GM21576 (cell line): ENCODE results near the gene CD7.
"Not testable (repeated sequence)": the region's sequence is repeated elsewhere in the genome, so short reads cannot be mapped to it uniquely, and the experiment has no call there.

Experiments
- ATAC-seq: cut with Tn5 transposase; IDR thresholded peaks from one replicate; pipeline ENCODE4 v1.9.1; 2021; ENCODE audit warnings: mild to moderate bottlenecking, moderate library complexity; ENCODE audit not compliant: unreplicated experiment

Gene CD7

DNA sequence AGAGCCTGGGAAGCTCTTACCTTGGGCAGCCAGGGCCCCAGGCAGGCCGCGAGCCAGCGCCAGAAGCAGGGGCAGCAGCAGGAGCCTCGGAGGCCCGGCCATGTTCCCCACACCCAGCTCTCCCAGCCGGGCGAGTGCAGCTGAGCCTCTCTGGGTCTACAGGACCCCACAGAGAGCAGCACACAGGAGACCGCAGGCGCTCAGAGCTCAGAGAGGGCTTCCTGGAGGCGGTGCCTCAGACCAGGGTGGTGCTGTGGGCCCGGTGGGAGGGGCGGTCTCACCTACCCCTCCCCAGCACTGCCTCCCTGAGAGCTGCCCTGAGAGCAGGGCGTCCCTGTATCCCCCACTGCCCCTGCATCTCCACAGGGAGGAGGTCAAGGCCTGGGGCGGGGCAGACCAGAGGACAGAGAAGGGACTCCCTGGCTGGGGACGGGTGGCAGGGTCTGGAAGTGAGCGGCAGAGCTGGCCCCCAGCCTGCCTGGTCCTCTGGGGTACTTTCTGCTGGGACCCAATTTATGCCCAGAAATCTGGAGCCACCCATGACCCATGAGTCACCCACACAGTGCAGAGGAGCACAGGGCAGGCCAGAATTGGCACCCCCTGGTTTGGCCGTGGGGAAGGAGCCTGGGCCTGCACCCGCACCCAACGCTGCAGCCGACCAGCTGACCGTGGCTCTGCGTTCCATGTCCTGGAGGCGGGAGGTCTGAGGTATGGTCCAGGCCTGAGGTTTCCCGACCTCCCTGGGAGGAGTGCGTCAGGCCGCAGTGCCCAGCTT, at the start of gene CD7:
TSS of gene CD7 (minus strand) at position 215 of the 775 bp plus-strand sequence. CDS start at position 102, 113 bp downstream.
- no peak for ATAC-seq

DNA sequence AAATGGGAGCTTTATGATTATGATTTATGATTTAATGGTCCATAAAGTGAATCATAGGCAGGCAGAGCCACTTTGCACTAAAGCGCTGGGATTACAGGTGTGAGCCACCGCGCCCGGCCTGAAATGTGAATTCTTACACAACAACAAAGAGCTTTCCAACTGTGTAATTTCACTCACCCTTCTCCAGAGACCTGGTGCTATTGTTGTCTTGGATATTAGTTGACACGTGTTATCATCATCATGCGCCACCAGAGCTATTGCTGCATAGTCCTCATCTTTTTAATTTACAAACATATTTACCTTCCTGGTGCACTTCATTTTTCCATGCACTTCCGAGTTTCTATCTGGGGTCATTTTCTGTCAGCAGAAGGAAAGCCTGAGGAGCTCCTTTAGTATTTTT, 49.3 kb upstream of the CD7 start:
- no peak for ATAC-seq

DNA sequence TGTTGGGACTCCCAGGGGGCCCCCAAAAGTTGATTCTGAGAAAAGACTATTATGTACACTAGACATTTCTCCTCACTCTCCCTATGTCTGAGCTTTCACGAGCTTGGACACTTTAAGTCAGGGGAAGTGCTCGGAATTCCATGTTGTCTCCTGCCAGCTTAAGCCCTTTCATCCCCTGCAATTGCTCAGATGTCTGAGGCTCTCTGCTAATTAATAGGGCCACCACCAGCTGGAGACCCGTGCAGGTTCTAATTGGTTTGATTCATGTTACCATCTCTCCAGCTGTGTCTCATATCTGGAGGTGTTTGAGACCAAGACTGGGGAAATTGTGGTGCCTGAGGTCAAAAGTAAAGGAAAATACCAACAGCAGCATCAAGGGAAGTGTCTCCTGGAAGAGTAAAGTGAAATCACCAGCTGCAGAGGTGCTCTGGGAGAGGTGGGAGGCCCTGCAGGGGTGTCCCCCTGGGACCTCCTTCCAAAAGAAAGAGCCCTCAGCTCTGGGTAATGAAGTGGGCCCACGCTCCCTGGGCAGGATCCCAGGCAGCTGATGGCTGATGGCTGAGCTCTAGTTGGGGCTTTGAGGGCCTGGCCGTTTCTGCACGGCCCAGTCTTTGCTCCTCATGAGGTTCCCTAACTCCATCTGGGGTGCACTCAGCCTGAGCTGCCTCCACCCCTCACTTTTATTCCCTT, 48.3 kb upstream of the CD7 start:
- ATAC-seq, result no peak

DNA sequence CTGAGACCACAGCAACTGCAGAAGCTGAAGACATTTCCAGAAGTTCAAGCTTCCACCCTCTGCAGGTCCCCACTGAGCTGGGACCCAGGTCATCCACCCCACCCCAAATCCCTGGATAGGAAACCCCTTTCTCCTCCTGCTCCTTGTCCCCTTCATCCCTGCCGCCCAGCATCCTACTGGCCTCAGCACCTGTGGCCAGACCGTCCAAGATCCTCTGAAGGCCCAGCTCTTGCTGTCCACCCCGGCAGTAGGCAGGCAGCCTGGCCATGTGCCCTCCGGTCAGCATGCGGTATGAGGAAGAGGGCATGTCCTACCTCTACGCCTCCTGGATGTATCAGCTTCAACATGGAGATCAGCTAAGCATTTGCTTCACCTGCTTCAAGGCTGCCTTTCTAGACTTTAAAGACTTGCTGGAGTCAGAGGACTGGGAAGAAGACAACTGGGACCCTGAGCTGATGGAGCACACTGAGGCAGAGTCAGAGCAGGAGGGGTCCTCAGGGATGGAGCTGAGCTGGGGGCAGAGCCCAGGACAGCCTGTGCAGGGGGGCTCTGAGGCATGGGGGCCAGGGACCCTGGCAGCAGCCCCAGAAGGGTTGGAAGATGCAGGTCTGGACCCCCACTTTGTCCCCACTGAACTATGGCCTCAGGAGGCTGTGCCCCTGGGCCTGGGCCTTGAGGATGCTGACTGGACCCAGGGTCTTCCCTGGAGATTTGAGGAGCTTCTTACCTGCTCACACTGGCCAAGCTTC, 44.7 kb upstream of the CD7 start:
- no peak for ATAC-seq

DNA sequence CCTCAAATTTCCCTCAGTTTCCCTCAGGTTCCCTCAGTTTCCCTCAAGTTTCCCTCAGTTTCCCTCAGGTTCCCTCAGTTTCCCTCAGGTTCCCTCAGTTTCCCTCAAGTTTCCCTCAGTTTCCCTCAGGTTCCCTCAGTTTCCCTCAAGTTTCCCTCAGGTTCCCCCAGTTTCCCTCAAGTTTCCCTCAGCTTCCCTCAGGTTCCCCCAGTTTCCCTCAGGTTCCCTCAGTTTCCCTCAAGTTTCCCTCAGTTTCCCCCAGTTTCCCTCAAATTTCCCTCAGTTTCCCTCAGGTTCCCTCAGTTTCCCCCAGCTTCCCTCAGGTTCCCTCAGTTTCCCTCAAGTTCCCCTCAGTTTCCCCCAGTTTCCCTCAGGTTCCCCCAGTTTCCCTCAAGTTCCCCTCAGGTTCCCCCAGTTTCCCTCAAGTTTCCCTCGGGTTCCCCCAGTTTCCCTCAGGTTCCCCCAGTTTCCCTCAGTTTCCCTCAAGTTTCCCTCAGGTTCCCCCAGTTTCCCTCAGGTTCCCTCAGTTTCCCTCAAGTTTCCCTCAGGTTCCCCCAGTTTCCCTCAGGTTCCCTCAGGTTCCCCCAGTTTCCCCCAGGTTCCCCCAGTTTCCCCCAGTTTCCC, 42.2 kb upstream of the CD7 start:
- ATAC-seq, result not testable (repeated sequence)

DNA sequence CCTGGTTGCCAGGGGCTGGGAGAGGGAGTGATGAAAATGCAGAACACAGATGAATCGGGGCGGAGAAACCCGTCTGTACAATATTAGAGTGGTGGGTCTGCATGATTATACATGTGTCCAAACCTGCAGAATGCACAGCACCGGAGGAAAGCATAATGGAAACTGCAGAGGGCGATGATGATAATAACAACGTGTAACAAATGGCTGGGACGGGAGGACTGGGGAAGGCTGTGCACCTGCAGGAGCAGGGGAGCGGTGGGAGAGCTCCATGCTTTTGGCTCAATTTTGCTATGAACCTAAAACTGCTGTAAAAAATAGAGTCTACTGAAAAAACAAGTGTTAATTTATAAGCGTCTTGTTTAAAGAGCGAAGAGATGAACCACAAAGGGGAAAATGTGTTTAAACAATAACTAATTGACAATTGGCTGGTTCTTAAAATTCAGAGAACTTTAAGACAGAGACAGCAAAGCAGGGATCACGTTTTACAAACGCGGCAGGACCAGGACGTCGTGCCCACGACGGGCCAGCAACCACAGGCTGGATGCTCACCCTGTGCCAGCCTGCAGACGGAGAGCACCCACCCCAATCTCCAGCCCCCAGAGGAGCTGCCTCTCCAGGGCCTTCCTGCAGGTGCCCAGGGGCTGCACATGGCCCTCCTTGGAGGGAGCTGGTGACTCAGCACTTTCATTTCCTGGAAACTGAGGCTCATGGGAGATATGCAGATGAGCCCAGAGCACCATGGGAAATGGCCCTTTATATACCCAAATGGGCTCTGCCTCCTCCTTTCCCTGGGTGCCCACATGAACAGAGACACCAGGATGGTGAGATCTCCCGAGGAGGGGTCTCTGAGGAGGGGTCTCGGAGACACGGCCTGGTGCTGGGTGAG, 41.3 kb upstream of the CD7 start, which contains the start of gene TEX19:
TSS of gene TEX19 (plus strand) at position 783 of the 886 bp plus-strand sequence. CDS start 2,904 bp downstream, outside the sequence.
- no peak for ATAC-seq

DNA sequence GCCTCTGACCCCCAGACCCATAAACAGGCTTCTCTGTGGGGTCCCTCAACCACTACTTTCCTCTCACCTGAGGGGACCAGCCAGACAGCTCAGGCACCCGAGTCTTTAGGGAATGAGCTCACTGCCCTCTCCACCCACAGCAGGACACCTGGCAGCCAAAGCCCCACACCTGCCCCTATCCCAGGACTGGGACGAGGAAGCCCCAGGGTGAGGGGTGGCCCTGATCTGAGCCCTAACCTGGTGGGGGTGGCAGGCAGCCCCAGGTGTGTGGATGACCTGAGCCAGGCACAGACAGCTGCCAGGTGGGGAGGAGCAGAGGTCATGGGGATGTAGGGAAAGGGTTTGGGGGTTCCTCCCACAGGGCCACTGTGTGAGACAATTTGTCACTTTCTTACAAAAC, 40.0 kb upstream of the CD7 start:
- no peak for ATAC-seq

DNA sequence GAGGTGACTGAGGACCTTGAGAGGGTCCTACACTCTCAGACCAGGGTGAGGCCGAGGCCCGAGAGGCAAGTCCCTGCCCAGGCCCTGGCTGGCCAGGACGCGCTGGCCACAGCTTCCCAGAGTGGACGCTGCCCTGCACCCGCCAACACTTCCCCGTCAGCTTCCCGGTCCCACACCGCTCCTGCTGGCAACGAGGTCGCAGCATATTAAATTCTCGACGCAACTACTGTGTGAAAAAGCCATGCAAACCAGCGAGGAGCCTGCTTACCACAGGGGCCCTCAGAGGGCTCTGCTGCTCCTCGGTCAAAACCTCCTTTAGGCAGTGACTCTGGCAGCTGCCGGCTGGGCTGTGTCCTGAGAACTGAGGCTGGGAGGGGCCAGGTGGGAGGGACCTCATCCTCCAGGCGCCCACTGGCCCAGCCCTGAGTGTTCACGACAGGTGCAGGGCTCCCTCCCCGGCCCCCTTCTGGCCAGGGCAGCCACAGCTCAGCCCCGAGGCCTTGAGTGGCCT, 39.5 kb upstream of the CD7 start:
- ATAC-seq, result no peak

DNA sequence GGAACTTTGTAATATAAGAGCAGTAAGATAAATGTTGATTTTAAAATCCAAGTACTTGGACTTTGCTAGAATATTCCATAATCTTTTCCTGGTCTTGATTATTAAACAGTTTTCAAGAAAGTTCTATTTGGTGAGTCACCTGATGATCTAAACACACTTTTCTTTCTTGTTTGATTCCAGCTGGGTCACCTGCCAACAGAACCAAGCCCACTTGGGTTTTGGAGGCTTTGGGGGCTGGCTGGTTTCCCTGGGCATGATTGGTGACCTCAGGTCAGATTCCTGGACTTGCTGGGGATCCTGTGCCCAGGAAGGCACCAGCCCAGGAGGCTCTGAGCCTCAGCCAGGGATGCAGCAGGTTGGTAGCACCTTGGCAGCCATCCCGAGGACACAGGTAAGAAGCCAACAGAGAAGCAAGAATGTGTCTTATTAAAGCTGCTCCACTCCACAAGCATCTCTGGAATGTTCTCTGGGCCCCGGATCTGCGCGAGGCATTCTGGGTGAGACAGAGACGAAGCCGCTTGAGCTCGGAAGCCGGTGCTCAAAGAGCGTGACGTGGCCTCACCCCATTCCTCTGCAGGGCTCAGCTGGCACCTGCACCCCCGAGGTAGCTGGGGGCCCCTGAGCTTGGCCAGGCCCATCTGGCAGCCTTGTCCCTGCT, 38.5 kb upstream of the CD7 start:
- ATAC-seq, result no peak

DNA sequence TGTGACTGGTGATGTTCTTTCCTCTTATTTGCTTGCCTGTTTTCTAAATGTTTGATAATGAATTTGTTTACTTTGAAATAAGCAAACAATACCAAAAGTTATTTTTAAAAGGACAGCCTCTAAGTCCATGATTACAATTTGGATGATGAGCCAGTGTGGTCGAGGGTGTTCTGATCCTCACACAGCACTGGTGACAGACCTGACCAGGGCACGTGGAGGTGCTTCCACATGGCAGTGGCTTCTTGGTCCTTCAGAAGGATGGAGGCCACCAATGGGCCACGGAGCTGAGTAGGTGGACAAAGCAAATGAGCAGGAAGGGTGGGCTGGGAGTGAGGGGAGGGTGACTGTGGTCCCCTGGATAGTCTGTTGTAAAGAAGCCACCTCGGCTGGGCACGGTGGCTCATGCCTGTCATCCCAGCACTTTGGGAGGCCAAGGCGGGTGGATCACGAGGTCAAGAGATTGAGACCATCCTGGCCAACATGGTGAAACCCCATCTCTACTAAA, 37.4 kb upstream of the CD7 start:
- ATAC-seq, result no peak

DNA sequence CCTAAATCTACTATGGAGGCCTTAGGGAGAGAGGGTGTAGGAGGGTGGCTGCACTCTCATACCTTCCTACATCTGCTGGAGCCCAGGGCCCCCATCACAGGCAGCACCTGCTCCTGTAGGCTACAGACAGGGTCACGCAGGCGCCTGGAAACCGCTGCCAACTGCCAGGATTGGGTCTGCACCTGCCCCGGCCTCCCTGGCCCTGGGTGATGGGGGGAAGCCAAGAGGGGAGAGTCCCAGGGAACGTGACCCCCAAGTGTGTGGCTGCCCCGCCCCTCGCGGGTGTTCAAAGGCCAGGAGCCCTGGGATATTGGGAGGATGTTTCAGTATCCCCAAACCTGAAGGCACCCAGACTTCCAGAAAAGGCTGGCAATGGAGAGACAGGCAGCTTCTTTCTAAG, 36.1 kb upstream of the CD7 start:
- no peak for ATAC-seq

DNA sequence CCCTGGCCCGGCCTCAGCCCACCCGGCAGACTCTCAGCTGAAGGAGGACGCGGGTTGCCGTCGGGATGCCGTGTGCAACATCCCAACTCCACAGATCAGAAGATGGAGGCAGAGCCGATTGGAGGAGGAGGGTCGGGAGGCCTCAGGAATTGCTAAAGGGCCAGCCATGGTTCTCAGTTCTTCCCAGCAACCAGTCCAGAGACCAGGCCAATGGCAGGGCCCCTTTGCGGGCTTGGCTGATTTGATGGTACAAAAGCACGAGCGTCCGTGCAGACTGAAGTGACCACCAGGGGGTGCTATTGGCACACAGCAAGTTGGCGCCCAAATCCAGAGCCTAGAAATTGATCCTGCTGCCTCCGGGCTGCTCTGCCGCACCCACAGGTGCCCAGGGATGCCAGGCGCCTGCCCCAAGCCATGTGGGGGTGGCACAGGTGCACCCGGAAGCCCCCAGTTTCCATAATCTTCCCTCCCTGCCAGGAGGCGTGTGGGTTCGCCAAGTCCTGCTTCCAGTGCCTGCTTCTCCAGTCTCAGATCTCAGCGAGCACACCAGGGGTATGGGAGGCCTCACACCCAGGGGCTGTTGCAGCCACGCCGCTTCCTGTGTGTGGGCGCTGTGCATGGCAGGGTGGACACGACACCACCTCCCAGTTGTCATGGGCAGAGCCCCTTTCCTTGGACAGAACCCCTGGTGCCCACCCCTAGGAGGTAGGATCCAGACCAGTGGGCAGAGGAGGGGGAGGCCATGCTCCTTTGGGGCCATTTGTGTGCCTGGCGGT, 34.5 kb upstream of the CD7 start:
- no peak for ATAC-seq

DNA sequence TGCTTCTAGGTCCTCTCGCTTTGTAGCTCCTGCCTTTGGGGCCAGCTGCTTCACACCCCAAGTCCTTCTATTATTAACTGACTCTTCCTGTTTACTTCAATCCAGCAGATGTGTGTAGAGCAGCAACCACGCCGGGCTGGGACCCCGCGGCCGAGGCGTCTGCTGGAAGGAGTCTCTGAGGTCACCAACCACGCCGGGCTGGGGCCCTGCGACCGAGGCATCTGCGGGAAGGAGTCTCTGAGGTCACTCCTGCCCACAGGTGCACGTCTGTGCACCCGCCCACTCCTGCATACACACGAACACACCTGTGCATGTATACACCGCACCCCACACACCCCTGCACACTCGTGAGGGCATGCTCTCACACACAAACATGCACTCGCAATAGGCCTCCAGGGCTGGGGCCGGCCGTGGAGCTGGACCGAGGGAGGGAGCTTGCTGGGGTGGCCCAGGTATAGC, 33.9 kb upstream of the CD7 start:
- no peak for ATAC-seq

DNA sequence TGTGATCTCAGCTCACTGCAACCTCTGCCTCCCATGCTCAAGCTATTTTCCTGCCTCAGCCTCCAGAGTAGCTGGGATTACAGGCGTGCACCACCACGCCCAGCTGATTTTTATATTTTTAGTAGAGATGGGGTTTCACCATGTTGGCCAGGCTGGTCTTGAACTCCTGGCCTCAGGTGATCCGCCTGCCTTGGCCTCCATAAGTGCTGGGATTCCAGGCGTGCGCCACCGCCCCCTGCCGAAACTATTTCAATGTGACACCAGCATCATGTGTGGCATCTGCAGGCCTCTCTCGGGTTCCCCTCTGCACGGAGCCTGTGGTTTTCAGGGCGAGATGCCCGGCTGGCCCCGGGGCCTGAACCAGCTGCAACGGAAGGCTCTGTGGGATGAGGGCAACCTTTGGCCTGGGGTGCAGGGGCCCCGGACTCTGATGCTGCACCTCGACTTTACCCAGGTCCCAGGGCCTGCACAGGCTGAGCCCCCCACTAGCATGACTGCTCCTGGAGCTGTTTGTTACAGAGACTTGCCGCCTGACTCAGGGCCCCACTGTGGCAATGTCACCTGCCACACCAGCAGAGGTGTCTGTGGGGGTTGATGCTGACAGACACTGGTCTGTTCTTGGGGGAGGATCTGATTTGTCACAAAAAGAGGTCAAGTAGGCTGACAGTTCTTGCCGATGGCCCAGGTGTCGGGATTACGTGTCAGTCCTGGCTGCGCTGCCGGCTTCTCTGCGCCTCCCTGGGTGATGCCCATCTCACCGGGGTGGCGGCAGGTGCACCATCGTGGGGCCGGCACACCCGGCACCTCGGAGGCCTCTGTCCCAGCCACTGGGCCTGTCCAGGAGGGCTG, 33.0 kb upstream of the CD7 start:
- no peak for ATAC-seq

DNA sequence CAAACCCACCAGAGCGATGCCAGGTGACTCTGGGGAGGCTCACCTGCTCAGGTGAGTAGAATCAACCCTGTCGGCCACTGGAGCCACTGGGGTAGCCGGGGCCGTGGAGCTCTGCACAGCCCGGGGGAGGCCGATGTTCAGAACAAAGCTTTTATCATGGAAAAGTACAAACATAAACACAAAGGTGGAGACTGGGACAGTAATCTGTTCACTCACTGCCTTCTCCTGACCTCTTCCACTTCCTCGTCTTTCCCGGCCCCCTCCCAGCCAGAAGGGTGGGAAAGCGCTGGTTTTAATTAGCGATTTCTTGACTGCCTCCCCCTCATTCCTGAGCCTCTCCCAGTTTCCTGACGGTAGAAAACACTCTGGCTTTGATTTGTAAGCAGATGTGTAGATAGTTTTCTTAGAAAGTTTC, 31.9 kb upstream of the CD7 start:
- ATAC-seq, result no peak

DNA sequence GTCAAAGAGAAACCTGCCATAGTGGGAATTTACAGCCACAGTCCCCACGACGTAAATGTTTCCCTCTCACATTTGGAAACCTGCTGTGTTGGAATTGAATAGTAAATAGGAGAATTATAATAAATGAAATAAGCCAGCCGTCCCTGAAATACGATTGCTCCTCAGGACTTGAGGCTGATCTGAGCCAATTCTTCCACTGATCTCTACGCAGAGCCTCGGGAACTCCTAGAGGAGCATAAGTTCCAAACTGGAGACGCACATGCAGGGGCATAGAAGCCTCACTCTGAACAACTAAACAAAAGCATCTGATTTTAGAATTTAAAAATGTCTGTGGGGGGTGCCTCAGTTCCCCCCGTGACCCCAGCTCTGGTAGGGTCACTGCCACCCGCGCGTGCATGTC, 31.5 kb upstream of the CD7 start:
- no peak for ATAC-seq

DNA sequence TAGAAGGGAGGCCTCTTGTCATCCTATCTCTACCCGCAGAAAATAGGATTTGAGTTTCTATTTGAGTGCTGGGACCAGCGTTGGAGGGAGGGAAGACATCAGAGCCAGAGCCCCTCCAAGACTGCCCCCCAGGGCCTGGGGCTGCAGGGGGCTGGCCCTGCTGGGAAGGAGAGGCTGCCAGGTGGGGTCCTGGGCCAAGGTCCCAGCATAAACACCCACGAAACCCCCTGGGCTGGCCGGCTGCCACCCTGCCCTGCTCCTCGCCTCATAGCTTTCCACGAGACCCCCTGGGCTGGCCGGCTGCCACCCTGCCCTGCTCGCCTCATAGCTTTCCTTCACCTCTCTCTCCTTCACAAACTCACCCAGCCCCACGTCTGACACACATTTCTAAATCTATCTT, 31.0 kb upstream of the CD7 start:
- no peak for ATAC-seq
